Measurements from ENCODE around the gene CD3G. TPM values are rescaled to one million over a fixed set of nuclear protein-coding genes. Genes with fewer than 3 reads are reported as not detected.

CD3G gene
- total and polyA plus RNA-seq, 2 of the 4 experiments (the other 2 are of a cell fraction) = not detected

DNA sequence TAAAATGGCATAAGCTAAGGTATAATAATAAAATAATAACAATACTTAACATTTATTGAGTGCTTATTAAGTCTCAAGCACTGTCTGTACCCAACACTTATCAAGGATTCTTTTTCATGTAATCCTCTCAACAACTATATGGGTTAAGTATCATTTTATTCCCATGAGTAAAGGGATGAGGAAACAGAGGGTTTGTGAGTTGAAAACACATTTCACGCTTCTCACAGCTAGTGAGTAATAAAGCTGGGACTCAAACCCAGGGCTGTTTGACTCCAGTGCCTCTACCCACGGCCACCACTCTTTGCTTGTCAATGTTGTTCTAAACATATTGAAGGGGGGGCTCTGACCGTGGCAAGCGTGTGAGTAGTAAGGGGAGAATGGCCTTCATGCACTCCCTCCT lies 30.9 kb upstream of the CD3G start:
- ChIA-PET CTCF (no interaction called here), POLR2A (ENCODE audit: unreplicated experiment) (no interaction called here)
- Histone ChIP-seq H3K4me1 (ENCODE audit: control insufficient read depth, insufficient read depth, low read length) (no peaks in the 10 kb centered on the region), H3K9me3 (ENCODE audit: control insufficient read depth, insufficient read depth, low read length) (no peaks in the 10 kb centered on the region), H3K27me3 (ENCODE audit: control insufficient read depth, insufficient read depth, low read length) (peaks cover 16% of the 10 kb centered on the region; the same call in 1 of the 2 replicates), H2AK9ac (replicated peaks; ENCODE audit: low read depth, low read length, poor library complexity) (no peak overlapping the region), H4K91ac (ENCODE audit: insufficient read depth, low read depth, low read length) (no peak overlapping the region), H4K8ac (ENCODE audit: low read depth in 2 of 2, low read length in 2 of 2) (no peak overlapping the region), H2BK15ac (ENCODE audit: low read depth, low read length) (no peak overlapping the region), H2BK120ac (ENCODE audit: low read depth, low read length) (no peak overlapping the region), H3K4me3 (ENCODE audit: insufficient read depth, low read depth, low read length) (no peak overlapping the region), H3K14ac (replicated peaks; ENCODE audit: low read depth, low read length) (no peak overlapping the region), H3K36me3 (ENCODE audit: control insufficient read depth, insufficient read depth, low read length) (no peaks in the 10 kb centered on the region), H4K20me1 (ENCODE audit: insufficient read depth, low read length) (no peaks in the 10 kb centered on the region), H3K18ac (ENCODE audit: low read depth, low read length) (no peak overlapping the region), H3K9ac (ENCODE audit: low read depth, low read length) (no peak overlapping the region), H2BK20ac (ENCODE audit: low read depth, low read length) (no peak overlapping the region), H2AFZ (replicated peaks; ENCODE audit: low read length, poor library complexity) (no peak overlapping the region), H3K4me2 (ENCODE audit: low read depth, low read length) (no peak overlapping the region), H2BK5ac (ENCODE audit: low read depth, low read length, poor library complexity, severe bottlenecking) (no peak overlapping the region), H3K23ac (ENCODE audit: low read depth, low read length) (no peak overlapping the region), H3K79me1 (ENCODE audit: low read depth in 1 of 2, low read length in 2 of 2) (no peaks in the 10 kb centered on the region), H3K4ac (ENCODE audit: low read depth, low read length) (no peak overlapping the region), H3K27ac (ENCODE audit: insufficient read depth, low read length) (no peak overlapping the region), H3K9me1 (ENCODE audit: insufficient read depth, low read length) (no peaks in the 10 kb centered on the region), H4K5ac (ENCODE audit: low read depth, low read length) (no peak overlapping the region), H2AK5ac (ENCODE audit: low read depth, low read length) (no peak overlapping the region), H3K56ac (ENCODE audit: extremely low read depth, insufficient read depth, low read length) (no peak overlapping the region)
- no peak for ATAC-seq (ENCODE audit: low read depth)
- TF ChIP-seq RAD21 (IDR thresholded peaks at IDR 0.05; ENCODE audit: low read length) (no peak), BHLHE40 (IDR thresholded peaks at IDR 0.05; ENCODE audit: low read depth, low read length) (no peak), POLR2A (IDR thresholded peaks at IDR 0.05; ENCODE audit: low read depth, low read length) (no peak)
- TF ChIP-seq, protein P1, sequence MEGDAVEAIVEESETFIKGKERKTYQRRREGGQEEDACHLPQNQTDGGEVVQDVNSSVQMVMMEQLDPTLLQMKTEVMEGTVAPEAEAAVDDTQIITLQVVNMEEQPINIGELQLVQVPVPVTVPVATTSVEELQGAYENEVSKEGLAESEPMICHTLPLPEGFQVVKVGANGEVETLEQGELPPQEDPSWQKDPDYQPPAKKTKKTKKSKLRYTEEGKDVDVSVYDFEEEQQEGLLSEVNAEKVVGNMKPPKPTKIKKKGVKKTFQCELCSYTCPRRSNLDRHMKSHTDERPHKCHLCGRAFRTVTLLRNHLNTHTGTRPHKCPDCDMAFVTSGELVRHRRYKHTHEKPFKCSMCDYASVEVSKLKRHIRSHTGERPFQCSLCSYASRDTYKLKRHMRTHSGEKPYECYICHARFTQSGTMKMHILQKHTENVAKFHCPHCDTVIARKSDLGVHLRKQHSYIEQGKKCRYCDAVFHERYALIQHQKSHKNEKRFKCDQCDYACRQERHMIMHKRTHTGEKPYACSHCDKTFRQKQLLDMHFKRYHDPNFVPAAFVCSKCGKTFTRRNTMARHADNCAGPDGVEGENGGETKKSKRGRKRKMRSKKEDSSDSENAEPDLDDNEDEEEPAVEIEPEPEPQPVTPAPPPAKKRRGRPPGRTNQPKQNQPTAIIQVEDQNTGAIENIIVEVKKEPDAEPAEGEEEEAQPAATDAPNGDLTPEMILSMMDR (conservative IDR thresholded peaks at IDR 0.05; ENCODE audit: low read depth, low read length) = no peak
- TF ChIP-seq, protein P2, sequence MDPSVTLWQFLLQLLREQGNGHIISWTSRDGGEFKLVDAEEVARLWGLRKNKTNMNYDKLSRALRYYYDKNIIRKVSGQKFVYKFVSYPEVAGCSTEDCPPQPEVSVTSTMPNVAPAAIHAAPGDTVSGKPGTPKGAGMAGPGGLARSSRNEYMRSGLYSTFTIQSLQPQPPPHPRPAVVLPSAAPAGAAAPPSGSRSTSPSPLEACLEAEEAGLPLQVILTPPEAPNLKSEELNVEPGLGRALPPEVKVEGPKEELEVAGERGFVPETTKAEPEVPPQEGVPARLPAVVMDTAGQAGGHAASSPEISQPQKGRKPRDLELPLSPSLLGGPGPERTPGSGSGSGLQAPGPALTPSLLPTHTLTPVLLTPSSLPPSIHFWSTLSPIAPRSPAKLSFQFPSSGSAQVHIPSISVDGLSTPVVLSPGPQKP (IDR thresholded peaks at IDR 0.05; ENCODE audit: borderline replicate concordance, low read depth, low read length) = no peak
- WGBS, 2 experiments (ENCODE audit: extremely low coverage in 2 of 2, insufficient read length in 1 of 2) = no CpG with 5 or more reads among the region's 4 CpGs
- DNase-seq = no peak
- in situ Hi-C loops (cut with MboI; ENCODE audit: low sequenced_read_pairs) = no loop called here
- intact Hi-C loops (cut with micrococcal nuclease) = no loop called here
- no TSS peak for BruUV-seq (replicated peaks)
- dilution Hi-C loops (cut with HindIII; ENCODE audit: low sequenced_read_pairs, unreplicated experiment) = no loop called here

Measured in IMR-90 (cell line).